IMR-90 (cell line): ENCODE measurements around the gene ARHGAP36.

Experiments
- RFX5 ChIP-seq: IDR thresholded peaks from 2 replicates; pipeline ENCODE4 v1.8.0; 2012; ENCODE audit warnings: low read depth, mild to moderate bottlenecking, low read length, moderate library complexity
- TF ChIP-seq, protein P1 (sequence below): conservative IDR thresholded peaks from 2 replicates; pipeline ENCODE4 v1.5.1; 2012; ENCODE audit warnings: mild to moderate bottlenecking, low read depth, low read length, improper control_type of control experiment

GRCh38 chrX:131067216-131067615, 9.1 kb downstream of the ARHGAP36 start:
- no peak for TF ChIP-seq RFX5
- TF ChIP-seq, protein P1, sequence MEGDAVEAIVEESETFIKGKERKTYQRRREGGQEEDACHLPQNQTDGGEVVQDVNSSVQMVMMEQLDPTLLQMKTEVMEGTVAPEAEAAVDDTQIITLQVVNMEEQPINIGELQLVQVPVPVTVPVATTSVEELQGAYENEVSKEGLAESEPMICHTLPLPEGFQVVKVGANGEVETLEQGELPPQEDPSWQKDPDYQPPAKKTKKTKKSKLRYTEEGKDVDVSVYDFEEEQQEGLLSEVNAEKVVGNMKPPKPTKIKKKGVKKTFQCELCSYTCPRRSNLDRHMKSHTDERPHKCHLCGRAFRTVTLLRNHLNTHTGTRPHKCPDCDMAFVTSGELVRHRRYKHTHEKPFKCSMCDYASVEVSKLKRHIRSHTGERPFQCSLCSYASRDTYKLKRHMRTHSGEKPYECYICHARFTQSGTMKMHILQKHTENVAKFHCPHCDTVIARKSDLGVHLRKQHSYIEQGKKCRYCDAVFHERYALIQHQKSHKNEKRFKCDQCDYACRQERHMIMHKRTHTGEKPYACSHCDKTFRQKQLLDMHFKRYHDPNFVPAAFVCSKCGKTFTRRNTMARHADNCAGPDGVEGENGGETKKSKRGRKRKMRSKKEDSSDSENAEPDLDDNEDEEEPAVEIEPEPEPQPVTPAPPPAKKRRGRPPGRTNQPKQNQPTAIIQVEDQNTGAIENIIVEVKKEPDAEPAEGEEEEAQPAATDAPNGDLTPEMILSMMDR: no peak
